Fibroblast of the aortic adventitia (primary cell): ENCODE results near the gene TPM3. TPM values are rescaled to one million over a fixed set of nuclear protein-coding genes. Genes with fewer than 3 reads are reported as not detected.
A peak's percentile ranks its signal among the peaks of the same experiment; 100 is the strongest.

ENCODE experiments used
- DNase-seq: peaks from one replicate; pipeline ENCODE4 v3.0.0-alpha.2; 2010; ENCODE audit warnings: low read depth
- H3K4me3 ChIP-seq: 2 replicates; pipeline ENCODE4 v1.5.1; 2011; ENCODE audit warnings: low read depth, mild to moderate bottlenecking, control low read depth, low read length, moderate library complexity
- CTCF ChIP-seq: IDR thresholded peaks from 2 replicates; pipeline ENCODE4 v1.5.1; 2011; ENCODE audit warnings: mild to moderate bottlenecking, low read length, control low read depth, inconsistent platforms; ENCODE audit not compliant: insufficient read depth
- total RNA-seq: library from RNA; depleted of rRNA; stranded (reverse); fragments of >200 nt; gene quantifications from 2 replicates; pipeline ENCODE4 v1.2.3, GENCODE V29; 2012; ENCODE audit warnings: low replicate concordance

TPM3 gene
- total RNA-seq, 1 donor = 649 TPM

GRCh38 chr1:154190550-154190949 lies 1.4 kb downstream of the TPM3 start:
- DNase-seq = peak; percentile 44
- H3K4me3 ChIP-seq = no peak overlapping the region
- no peak for TF ChIP-seq CTCF

DNA sequence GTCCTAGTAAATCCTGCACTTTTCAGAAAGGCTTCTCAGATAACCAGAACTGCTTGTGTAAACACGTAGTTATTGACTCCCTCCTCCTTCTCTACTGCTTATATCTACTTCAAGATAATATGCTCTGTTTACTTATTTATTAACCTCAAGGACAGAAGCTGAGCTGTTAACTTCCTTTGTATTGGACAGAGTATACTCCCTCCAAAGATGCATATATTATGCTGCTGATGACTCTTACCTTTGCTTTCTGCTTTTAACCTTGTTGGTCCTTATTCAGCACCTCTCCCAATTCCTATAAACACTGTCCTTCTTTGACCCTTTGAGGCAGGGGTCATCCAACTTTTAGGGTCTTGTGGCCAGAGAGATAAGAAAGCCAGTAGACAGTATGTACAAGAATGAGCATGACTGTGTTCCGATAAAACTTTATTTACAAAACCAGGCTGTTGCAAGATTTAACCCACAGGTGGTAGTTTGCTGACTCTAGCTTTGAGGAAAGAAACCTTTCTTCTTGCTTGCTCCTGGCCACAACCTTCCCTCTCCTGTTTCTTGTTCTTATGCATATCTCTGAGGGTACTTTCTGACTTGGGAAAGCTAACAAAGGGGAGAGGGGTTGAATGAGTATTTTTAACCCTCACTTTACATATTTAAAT lies 4.9 kb downstream of the TPM3 start:
- H3K4me3 ChIP-seq = no peak overlapping the region
- no peak for DNase-seq
- no peak for TF ChIP-seq CTCF

- no peak overlapping the region for H3K4me3 ChIP-seq
- TF ChIP-seq CTCF = peak; percentile 35
- DNase-seq = peak; percentile 42
Measured at GRCh38 chr1:154186177-154186576, 5.7 kb downstream of the TPM3 start.

DNA sequence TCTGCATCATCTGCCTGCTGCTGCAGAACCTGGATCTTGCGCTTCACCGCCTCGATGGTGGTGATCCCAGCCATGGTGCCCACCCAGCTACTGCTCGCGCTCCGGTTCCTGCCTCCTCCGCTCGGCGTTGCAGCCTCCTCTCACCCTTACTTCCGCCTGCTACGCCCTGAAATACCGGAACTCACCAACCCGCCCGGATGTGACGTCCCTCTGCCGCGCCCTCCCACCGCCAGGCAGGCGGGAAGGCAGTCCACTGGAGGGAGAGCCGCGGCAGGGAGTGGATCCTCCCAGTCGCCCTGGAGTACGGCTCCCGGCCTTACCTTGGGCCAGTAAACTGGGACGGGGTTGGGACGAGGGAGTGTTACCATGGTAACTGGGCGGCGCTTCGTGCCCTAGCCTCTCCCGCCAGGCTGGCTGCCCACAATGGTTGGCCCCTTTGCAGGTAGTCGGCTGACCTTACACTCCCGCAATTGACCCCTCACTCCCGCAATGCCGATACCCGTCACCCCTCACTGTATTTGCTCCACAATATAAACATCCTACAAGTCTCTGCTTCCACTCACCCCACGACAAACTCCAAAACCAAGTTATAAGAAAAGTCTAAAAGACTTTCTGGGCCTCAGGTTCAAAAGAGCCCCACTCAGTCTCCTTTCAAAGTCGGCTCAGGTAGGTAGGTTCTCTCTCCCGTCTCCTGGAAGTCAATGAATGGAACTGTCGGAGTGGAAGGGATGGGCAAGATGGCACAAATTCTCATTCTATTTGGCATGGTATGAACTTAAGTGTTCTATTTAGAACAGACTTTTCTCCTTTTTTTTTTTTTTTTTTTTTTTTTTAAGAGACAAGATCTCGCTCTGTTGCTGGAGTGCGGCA lies 8.6 kb downstream of the TPM3 start:
- H3K4me3 ChIP-seq = peak overlapping the region; percentile 100
- peak; percentile 92 for DNase-seq
- TF ChIP-seq CTCF = no peak

- peak; percentile 4 for TF ChIP-seq CTCF
- DNase-seq = peak; percentile 73
- peak overlapping the region; percentile 100 for H3K4me3 ChIP-seq
Measured at GRCh38 chr1:154182344-154183045, 9.4 kb downstream of the TPM3 start.

GRCh38 chr1:154181944-154182343 lies 10.0 kb downstream of the TPM3 start:
- H3K4me3 ChIP-seq = peak overlapping the region; percentile 100
- no peak for DNase-seq
- TF ChIP-seq CTCF = no peak
